K562 (cell line): ENCODE results near the gene HDLBP. TPM values are rescaled to one million over a fixed set of nuclear protein-coding genes. Genes with fewer than 3 reads are reported as not detected.
A peak's percentile ranks its signal among the peaks of the same experiment; 100 is the strongest.

Source experiments
- BCL6 ChIP-seq: fragments of 250-450 bp; sonication (Bioruptor Pico); IDR thresholded peaks from 2 replicates; pipeline ENCODE4 v1.4.0; 2020
- CBX2 ChIP-seq: fragments of 200-600 bp; sonication (generic); IDR thresholded peaks from one replicate; pipeline ENCODE4 v1.6.1; 2012; ENCODE audit warnings: mild to moderate bottlenecking, low read length, inconsistent platforms; ENCODE audit not compliant: insufficient read depth, poor library complexity, severe bottlenecking
- CGGBP1 ChIP-seq: fragments of 250-450 bp; sonication (Bioruptor Pico); IDR thresholded peaks from 2 replicates; pipeline ENCODE4 v1.9.0; 2021; ENCODE audit warnings: mild to moderate bottlenecking
- CREB3 ChIP-seq: fragments of 450-650 bp; conservative IDR thresholded peaks from 2 replicates; pipeline ENCODE4 v1.6.1; 2016; ENCODE audit warnings: missing genetic modification characterization, low read depth, mild to moderate bottlenecking, missing compliant biosample characterization, moderate library complexity
- ELF4 ChIP-seq: fragments of 450-650 bp; formaldehyde crosslinking; IDR thresholded peaks from 2 replicates; pipeline ENCODE4 v1.4.0; 2022; ENCODE audit warnings: missing genetic modification characterization
- FIP1L1 ChIP-seq: fragments of 200-400 bp; formaldehyde crosslinking; IDR thresholded peaks from 2 replicates; pipeline ENCODE4 v1.6.1; 2018; ENCODE audit warnings: mild to moderate bottlenecking, low read depth, low read length; ENCODE audit not compliant: poor library complexity, severe bottlenecking
- HES1 ChIP-seq: fragments of 450-650 bp; IDR thresholded peaks from 2 replicates; pipeline ENCODE4 v1.6.1; 2016; ENCODE audit warnings: low read depth, mild to moderate bottlenecking, moderate library complexity
- L3MBTL2 ChIP-seq: fragments of 450-650 bp; IDR thresholded peaks from 2 replicates; pipeline ENCODE4 v1.6.1; 2016; ENCODE audit warnings: mild to moderate bottlenecking, moderate library complexity
- MYBL2 ChIP-seq, 2 experiments: fragments of 450-650 bp in 1 of 2; sonication (generic) in 1 of 2; formaldehyde crosslinking in 1 of 2; IDR thresholded peaks; 2 replicates each; pipeline versions ENCODE4 v1.6.1 to v1.8.1; 2017 to 2022; ENCODE audit warnings: borderline replicate concordance in 1 of 2, inconsistent platforms in 1 of 2, low read depth in 1 of 2, mild to moderate bottlenecking in 1 of 2, missing genetic modification reagents in 1 of 2, moderate library complexity in 1 of 2
- PML ChIP-seq: IDR thresholded peaks from 2 replicates; pipeline ENCODE4 v1.6.1; 2012; ENCODE audit warnings: low read length, inconsistent platforms
- SMAD3 ChIP-seq: fragments of 450-650 bp; formaldehyde crosslinking; conservative IDR thresholded peaks from 2 replicates; pipeline ENCODE4 v1.4.0; 2020; ENCODE audit warnings: mild to moderate bottlenecking
- ZNF324 ChIP-seq: fragments of 250-450 bp; sonication (Bioruptor Pico); IDR thresholded peaks from 2 replicates; pipeline ENCODE4 v1.4.0; 2020; ENCODE audit warnings: mild to moderate bottlenecking
- ZNF507 ChIP-seq: conservative IDR thresholded peaks from 2 replicates; pipeline ENCODE4 v1.6.1; 2017; ENCODE audit warnings: missing genetic modification characterization, missing compliant biosample characterization
- ZNF589 ChIP-seq: fragments of 200-800 bp; sonication (Bioruptor generic); IDR thresholded peaks from 2 replicates; pipeline ENCODE4 v1.6.1; 2016; ENCODE audit warnings: low read depth, missing genetic modification characterization, missing compliant biosample characterization
- ZNF717 ChIP-seq: fragments of 250-450 bp; sonication (Bioruptor Pico); IDR thresholded peaks from 2 replicates; pipeline ENCODE4 v1.5.0; 2021
- polyA plus RNA-seq, 8 experiments: library from polyadenylated mRNA; depleted of rRNA in 4 of 8; stranded (reverse) in 5 of 8; unstranded in 3 of 8; fragments of >200 nt; fragmentation: Nextera tagmentation in 2 of 8; fragmentation: Illumina TruSeq in 1 of 8; extraction: Ambion mirVana in 2 of 8; extraction: Trizol in 1 of 8; gene quantifications; 2 replicates each; pipeline versions ENCODE4 v1.2.1 to v1.2.3, GENCODE V29; 2011 to 2014; ENCODE audit warnings: inconsistent platforms in 1 of 8, missing spikeins in 1 of 8
- total RNA-seq, 7 experiments: library from RNA; depleted of rRNA in 6 of 7; stranded (reverse); fragments of >200 nt in 6 of 7; fragmentation: Illumina TruSeq in 2 of 7; extraction: Trizol in 2 of 7; gene quantifications; 2 replicates each; pipeline versions ENCODE4 v1.2.1 to v1.2.3, GENCODE V29; 2011 to 2021; ENCODE audit warnings: low replicate concordance in 1 of 7
- TF ChIP-seq, protein P1 (sequence below): sonication (generic); formaldehyde crosslinking; IDR thresholded peaks from 2 replicates; pipeline ENCODE4 v1.9.0; 2022; ENCODE audit warnings: mild to moderate bottlenecking, missing genetic modification reagents
- TF ChIP-seq, protein P2 (sequence below): sonication (generic); formaldehyde crosslinking; IDR thresholded peaks from 2 replicates; pipeline ENCODE4 v1.8.1; 2023; ENCODE audit warnings: missing genetic modification reagents, mild to moderate bottlenecking, borderline replicate concordance
- TF ChIP-seq, protein P3 (sequence below): sonication (generic); formaldehyde crosslinking; IDR thresholded peaks from 2 replicates; pipeline ENCODE4 v1.8.1; 2022; ENCODE audit warnings: missing genetic modification reagents

Gene HDLBP
- total and polyA plus RNA-seq, 9 of the 15 experiments (the other 6 are each of a cell fraction or from before 2014, with no cell fraction given) = 24.4 to 378 (median 146) TPM

DNA sequence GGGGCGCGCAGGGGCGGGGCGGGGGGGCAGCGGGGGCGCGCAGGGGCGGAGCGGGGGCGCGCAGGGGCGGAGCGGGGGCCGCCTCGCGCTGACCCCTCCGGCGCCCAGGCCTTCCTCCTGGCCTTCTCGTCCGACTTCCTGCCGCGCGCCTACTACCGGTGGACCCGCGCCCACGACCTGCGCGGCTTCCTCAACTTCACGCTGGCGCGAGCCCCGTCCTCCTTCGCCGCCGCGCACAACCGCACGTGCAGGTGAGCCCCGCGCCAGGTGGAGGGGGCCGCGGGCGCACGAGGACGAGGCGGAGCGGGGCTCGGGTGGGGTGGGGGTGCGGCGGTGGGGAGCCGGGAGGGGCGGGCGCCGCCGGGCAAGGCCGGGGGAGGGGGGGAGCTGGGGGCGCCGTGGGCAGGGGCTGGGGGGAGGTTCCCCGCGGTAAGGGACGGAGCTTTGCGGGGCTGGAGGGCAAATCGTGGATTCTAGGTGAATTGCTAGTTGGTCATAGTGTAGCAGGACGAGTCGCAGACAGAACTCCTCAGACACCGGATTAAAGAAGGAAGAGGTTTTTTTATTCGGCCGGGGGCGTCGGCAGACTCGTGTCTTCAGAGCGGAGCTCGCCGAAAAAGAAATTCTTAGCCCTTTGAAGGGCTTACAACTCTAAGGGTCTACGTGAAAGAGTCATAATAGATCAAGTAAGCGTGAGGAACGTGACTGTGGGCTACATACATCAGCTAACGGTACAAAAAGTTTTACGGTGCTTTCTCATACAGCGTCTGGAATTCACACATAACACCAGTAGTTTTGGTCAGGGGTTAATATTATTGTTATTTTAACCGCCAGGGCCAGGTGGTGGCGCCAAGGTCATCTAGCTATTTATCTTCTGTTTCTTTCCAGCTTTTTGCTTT is 97.1 kb downstream of the HDLBP start (continued):
- TF ChIP-seq MYBL2 (IDR thresholded peaks at IDR 0.05; ENCODE audit: low read depth) (no peak), MYBL2 (CRISPR knock-in tag; IDR thresholded peaks at IDR 0.05; ENCODE audit: borderline replicate concordance) (no peak), L3MBTL2 (peak; percentile 23), PML (no peak), ELF4 (CRISPR knock-in tag) (no peak), SMAD3 (CRISPR knock-in tag) (no peak), HES1 (no peak), FIP1L1 (no peak), ZNF324 (no peak), ZNF507 (tag) (no peak), CBX2 (no peak), BCL6 (CRISPR knock-in tag) (no peak), CREB3 (tag) (no peak), CGGBP1 (no peak), ZNF717 (CRISPR knock-in tag) (no peak), ZNF589 (CRISPR knock-in tag) (peak; percentile 50; the same call in 1 of the 2 replicates)
- TF ChIP-seq, protein P1, sequence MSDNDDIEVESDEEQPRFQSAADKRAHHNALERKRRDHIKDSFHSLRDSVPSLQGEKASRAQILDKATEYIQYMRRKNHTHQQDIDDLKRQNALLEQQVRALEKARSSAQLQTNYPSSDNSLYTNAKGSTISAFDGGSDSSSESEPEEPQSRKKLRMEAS (CRISPR knock-in tag) = peak; percentile 86
- TF ChIP-seq, protein P2, sequence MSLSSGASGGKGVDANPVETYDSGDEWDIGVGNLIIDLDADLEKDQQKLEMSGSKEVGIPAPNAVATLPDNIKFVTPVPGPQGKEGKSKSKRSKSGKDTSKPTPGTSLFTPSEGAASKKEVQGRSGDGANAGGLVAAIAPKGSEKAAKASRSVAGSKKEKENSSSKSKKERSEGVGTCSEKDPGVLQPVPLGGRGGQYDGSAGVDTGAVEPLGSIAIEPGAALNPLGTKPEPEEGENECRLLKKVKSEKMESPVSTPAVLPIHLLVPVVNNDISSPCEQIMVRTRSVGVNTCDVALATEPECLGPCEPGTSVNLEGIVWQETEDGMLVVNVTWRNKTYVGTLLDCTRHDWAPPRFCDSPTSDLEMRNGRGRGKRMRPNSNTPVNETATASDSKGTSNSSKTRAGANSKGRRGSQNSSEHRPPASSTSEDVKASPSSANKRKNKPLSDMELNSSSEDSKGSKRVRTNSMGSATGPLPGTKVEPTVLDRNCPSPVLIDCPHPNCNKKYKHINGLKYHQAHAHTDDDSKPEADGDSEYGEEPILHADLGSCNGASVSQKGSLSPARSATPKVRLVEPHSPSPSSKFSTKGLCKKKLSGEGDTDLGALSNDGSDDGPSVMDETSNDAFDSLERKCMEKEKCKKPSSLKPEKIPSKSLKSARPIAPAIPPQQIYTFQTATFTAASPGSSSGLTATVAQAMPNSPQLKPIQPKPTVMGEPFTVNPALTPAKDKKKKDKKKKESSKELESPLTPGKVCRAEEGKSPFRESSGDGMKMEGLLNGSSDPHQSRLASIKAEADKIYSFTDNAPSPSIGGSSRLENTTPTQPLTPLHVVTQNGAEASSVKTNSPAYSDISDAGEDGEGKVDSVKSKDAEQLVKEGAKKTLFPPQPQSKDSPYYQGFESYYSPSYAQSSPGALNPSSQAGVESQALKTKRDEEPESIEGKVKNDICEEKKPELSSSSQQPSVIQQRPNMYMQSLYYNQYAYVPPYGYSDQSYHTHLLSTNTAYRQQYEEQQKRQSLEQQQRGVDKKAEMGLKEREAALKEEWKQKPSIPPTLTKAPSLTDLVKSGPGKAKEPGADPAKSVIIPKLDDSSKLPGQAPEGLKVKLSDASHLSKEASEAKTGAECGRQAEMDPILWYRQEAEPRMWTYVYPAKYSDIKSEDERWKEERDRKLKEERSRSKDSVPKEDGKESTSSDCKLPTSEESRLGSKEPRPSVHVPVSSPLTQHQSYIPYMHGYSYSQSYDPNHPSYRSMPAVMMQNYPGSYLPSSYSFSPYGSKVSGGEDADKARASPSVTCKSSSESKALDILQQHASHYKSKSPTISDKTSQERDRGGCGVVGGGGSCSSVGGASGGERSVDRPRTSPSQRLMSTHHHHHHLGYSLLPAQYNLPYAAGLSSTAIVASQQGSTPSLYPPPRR (CRISPR knock-in tag) = no peak
- TF ChIP-seq, protein P3, sequence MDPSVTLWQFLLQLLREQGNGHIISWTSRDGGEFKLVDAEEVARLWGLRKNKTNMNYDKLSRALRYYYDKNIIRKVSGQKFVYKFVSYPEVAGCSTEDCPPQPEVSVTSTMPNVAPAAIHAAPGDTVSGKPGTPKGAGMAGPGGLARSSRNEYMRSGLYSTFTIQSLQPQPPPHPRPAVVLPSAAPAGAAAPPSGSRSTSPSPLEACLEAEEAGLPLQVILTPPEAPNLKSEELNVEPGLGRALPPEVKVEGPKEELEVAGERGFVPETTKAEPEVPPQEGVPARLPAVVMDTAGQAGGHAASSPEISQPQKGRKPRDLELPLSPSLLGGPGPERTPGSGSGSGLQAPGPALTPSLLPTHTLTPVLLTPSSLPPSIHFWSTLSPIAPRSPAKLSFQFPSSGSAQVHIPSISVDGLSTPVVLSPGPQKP (CRISPR knock-in tag) = no peak
